GM19372 (cell line): ENCODE measurements around the gene DIDO1.
"Not testable (repeated sequence)": the region's sequence is repeated elsewhere in the genome, so short reads cannot be mapped to it uniquely, and the experiment has no call there.

Source experiments
- ATAC-seq: cut with Tn5 transposase; IDR thresholded peaks from one replicate; pipeline ENCODE4 v1.9.1; 2021; ENCODE audit warnings: mild to moderate bottlenecking, low read depth, moderate library complexity; ENCODE audit not compliant: unreplicated experiment

Gene DIDO1

GRCh38 chr20:62962891-62963613 lies 36.7 kb upstream of the DIDO1 start:
- ATAC-seq, result no peak

GRCh38 chr20:62962221-62962879 lies 36.0 kb upstream of the DIDO1 start:
- ATAC-seq, result no peak

- no peak for ATAC-seq
Observed at GRCh38 chr20:62961799-62962198, 35.5 kb upstream of the DIDO1 start.

- ATAC-seq, result no peak
Observed at GRCh38 chr20:62961310-62961783, 35.0 kb upstream of the DIDO1 start.

GRCh38 chr20:62960446-62961309 lies 34.4 kb upstream of the DIDO1 start:
- not testable (repeated sequence) for ATAC-seq

GRCh38 chr20:62959998-62960436 lies 33.7 kb upstream of the DIDO1 start:
- ATAC-seq, result no peak

GRCh38 chr20:62959101-62959971 lies 33.0 kb upstream of the DIDO1 start:
- ATAC-seq, result no peak

GRCh38 chr20:62958388-62959100 lies 32.2 kb upstream of the DIDO1 start:
- ATAC-seq, result no peak

GRCh38 chr20:62957136-62958117 lies 31.1 kb upstream of the DIDO1 start:
- no peak for ATAC-seq

GRCh38 chr20:62956387-62957135 lies 30.3 kb upstream of the DIDO1 start:
- ATAC-seq, result no peak

GRCh38 chr20:62955519-62956386 lies 29.4 kb upstream of the DIDO1 start:
- ATAC-seq, result no peak

GRCh38 chr20:62953839-62954703 lies 27.8 kb upstream of the DIDO1 start:
- ATAC-seq, result peak; percentile 73

GRCh38 chr20:62952968-62953838 lies 26.9 kb upstream of the DIDO1 start:
- no peak for ATAC-seq

GRCh38 chr20:62952373-62952967 lies 26.2 kb upstream of the DIDO1 start, which contains the start of gene SLC17A9:
SLC17A9 (plus strand) TSS chr20:62952709; CDS start chr20:62952831, 122 bp downstream.
- ATAC-seq, result peak; percentile 49
